NK-92 treated with Interleukin-12 subunit alpha and Interleukin-12 subunit beta, amount 100 ng/mL, for 24 hours (cell line): ENCODE results near the gene FGF5.
"Not testable (repeated sequence)": the region's sequence is repeated elsewhere in the genome, so short reads cannot be mapped to it uniquely, and the experiment has no call there.

Source experiments
- DNase-seq: peaks from one replicate; lab custom pipeline; 2025; lab: John Stamatoyannopoulos, UW

FGF5 gene, protein sequence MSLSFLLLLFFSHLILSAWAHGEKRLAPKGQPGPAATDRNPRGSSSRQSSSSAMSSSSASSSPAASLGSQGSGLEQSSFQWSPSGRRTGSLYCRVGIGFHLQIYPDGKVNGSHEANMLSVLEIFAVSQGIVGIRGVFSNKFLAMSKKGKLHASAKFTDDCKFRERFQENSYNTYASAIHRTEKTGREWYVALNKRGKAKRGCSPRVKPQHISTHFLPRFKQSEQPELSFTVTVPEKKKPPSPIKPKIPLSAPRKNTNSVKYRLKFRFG

GRCh38 chr4:80266253-80266901 lies at the start of gene FGF5:
TSS of gene FGF5 (plus strand) at chr4:80266664. CDS start at chr4:80266825, 161 bp downstream.
- DNase-seq = no peak

- DNase-seq = no peak
Measured at GRCh38 chr4:80219301-80220025, 47.0 kb upstream of the FGF5 start.

DNA sequence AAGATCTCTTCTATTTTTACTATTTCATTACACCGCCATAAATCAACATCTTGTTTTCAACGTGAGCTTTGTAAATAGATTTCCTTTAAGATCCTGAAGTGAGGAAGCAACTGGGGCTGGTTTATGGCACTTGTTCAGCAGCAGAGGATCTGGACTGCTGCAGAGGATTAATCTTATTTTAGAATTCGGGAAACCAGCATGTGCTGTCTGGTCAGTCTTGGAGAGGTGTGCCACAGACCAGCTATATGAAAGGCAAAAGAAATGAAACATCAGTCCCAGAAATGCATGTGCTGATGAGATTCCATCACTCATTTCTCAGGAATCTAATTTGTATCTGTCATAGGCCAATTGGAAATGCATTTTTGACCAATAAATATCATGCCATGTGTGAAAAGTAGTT lies 45.8 kb upstream of the FGF5 start:
- no peak for DNase-seq

GRCh38 chr4:80221161-80221560 lies 45.3 kb upstream of the FGF5 start:
- no peak for DNase-seq

GRCh38 chr4:80225595-80225994 lies 40.9 kb upstream of the FGF5 start:
- DNase-seq = no peak

GRCh38 chr4:80226094-80226493 lies 40.4 kb upstream of the FGF5 start:
- no peak for DNase-seq

DNA sequence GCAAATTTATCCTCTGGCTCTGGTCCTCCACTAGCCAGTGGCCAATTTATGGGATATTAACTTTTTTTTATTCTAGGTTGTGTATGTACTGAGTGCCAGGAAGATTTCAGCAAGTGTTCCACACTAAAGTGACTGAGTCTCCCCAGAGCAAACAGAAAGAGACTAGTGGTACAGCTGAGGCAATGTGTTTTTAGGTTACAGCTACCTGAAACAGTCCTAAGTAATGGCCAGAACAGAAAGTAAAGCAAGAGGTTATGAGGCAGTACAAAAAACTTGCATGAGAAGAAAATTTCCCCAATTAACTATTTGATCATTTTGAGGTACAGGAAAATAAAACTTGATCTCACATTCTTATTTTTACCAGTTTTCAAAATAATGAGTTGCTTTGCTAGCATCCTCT lies 38.0 kb upstream of the FGF5 start:
- DNase-seq = no peak

DNA sequence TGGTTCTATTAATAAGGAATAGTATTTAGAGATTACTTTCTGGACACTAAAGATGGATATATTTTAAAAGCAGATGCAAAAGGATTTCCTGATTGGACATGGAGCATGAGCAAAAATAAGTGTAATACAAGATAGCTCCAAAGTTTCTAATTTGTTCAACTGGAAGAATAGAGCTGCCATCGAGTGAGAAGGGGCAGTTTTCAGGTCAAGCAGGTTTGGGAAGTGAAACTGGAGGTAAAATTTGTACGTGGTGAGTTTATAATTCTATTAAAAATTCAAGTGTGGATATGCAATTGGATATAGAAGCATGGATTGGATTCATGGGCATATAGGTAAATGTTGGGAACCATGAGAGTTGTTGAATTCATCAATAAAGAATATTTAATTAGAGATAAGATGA lies 37.3 kb upstream of the FGF5 start:
- no peak for DNase-seq

- no peak for DNase-seq
Measured at GRCh38 chr4:80229590-80229989, 36.9 kb upstream of the FGF5 start.

GRCh38 chr4:80231180-80231579 lies 35.3 kb upstream of the FGF5 start:
- DNase-seq = no peak

DNA sequence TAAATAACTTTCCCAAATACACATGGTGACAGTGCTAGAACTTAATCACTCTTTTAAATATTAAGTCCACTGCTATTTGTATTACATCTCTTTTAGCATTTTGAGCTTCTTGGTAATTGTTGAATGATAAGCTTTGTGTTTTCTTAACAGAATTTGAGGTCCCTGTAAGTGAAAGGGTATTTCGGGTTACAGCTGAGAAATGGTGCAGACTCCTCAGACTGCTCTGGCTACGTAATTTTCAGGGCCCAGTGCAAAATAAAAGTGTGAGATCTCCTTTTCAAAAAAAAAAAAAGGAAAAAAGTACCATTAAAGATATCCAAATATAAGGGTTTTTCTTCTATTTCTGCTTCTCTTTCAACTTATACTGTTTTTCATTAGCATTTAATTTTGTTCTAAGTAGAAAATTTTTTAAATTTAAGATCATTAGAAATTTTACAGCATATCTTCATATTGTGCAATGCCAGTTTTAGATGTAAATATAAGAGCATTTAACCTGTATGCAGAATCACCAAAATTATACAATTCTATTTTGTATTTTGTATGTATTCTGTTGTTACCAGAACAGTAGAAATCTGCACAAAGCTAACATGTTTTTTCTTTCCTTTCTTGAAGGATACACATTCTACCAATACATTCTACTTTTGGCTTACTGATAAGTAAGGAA lies 33.6 kb upstream of the FGF5 start:
- DNase-seq = no peak

DNA sequence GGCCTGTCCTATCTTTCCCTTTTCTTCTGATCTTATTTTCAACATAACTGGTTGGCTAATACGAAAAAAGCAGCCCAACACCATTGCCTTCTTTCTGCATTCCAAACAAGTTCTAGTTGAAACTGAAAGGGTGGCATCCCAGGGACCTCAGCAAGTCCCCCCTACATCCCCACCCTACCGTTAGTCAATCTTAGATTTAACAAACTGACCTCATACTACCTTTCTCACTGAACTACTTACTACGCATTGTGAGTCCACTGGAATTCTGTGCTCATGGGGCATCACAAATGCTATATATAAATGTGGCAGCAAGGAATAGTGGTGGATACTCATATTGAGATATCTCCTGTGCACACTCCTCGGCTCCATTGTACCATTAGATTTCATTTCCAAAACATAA lies 33.1 kb upstream of the FGF5 start:
- no peak for DNase-seq

DNA sequence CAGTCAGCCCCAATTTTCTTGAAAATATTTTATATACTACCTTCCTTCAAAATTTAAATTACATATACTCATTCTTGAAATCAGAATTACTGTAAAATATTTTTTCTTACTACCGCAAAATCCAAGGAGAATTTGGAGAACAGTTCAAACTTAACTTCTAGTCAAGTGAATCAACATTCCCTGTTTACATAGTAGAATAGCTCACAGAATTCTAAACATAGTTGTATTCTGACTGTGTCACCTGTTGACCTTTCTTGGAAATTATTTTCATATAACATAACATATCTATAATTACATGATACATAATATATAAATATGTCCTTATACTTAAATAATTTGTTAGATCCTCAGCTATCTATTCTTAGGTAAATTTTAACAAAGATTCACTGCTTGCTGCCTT lies 31.0 kb upstream of the FGF5 start:
- DNase-seq = no peak

DNA sequence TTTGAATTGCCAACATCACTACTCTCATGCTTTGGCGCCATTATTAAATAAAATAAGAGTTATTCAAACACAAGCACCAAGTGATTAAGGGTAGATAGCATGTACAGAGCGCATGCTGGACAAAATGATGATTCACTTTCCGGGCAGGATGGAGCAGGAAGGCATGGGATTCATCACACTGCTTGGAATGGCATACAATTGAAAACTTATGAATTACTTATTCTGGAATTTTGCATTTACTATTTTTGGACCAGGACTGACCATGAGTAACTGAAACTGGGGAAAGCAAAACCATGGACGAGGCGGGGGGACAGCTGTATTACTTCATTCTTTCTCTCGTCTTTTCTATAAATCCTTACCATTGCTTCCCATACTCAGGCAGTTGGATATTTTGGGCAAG lies 28.5 kb upstream of the FGF5 start:
- DNase-seq = no peak

GRCh38 chr4:80239480-80240150 lies 26.8 kb upstream of the FGF5 start:
- no peak for DNase-seq

GRCh38 chr4:80240976-80241375 lies 25.5 kb upstream of the FGF5 start:
- no peak for DNase-seq

- no peak for DNase-seq
Measured at GRCh38 chr4:80243274-80244018, 23.0 kb upstream of the FGF5 start.

- not testable (repeated sequence) for DNase-seq
Measured at GRCh38 chr4:80247484-80247883, 19.0 kb upstream of the FGF5 start.

- no peak for DNase-seq
Measured at GRCh38 chr4:80249144-80249543, 17.3 kb upstream of the FGF5 start.

- no peak for DNase-seq
Measured at GRCh38 chr4:80252427-80252826, 14.0 kb upstream of the FGF5 start.

- no peak for DNase-seq
Measured at GRCh38 chr4:80252953-80253352, 13.5 kb upstream of the FGF5 start.
